GM18511 (cell line): Measurements from ENCODE around the gene WDR86.

Source experiments
- ATAC-seq: cut with Tn5 transposase; IDR thresholded peaks from one replicate; pipeline ENCODE4 v1.9.1; 2021; ENCODE audit warnings: mild to moderate bottlenecking, moderate library complexity; ENCODE audit not compliant: unreplicated experiment

WDR86 gene

GRCh38 chr7:151380199-151381097, 29.4 kb downstream of the WDR86 start:
- no peak for ATAC-seq

GRCh38 chr7:151379534-151380198, 30.2 kb downstream of the WDR86 start:
- ATAC-seq, result no peak

- ATAC-seq, result no peak
These were observed 30.7 kb downstream of the WDR86 start for GRCh38 chr7:151379193-151379520.

- ATAC-seq, result no peak
These were observed 31.2 kb downstream of the WDR86 start for GRCh38 chr7:151378496-151379192.

- ATAC-seq, result no peak
These were observed 31.8 kb downstream of the WDR86 start for GRCh38 chr7:151378011-151378410.

GRCh38 chr7:151377406-151377805, 32.4 kb downstream of the WDR86 start:
- ATAC-seq, result no peak

- ATAC-seq, result no peak
These were observed 33.5 kb downstream of the WDR86 start for GRCh38 chr7:151376218-151376902.

GRCh38 chr7:151375530-151376217, 34.2 kb downstream of the WDR86 start:
- no peak for ATAC-seq

GRCh38 chr7:151374726-151375125, 35.1 kb downstream of the WDR86 start:
- ATAC-seq, result no peak

- ATAC-seq, result no peak
These were observed 35.7 kb downstream of the WDR86 start for GRCh38 chr7:151374139-151374538.

- ATAC-seq, result no peak
These were observed 36.2 kb downstream of the WDR86 start for GRCh38 chr7:151373599-151373998.

- no peak for ATAC-seq
These were observed 37.1 kb downstream of the WDR86 start for GRCh38 chr7:151372612-151373265.

- ATAC-seq, result no peak
These were observed 38.6 kb downstream of the WDR86 start for GRCh38 chr7:151371266-151371665.

GRCh38 chr7:151368136-151368571, 41.7 kb downstream of the WDR86 start:
- ATAC-seq, result peak; percentile 98

- ATAC-seq, result no peak
These were observed 42.6 kb downstream of the WDR86 start for GRCh38 chr7:151367284-151367683.

GRCh38 chr7:151366880-151367222, 43.0 kb downstream of the WDR86 start:
- ATAC-seq, result no peak

- no peak for ATAC-seq
These were observed 43.5 kb downstream of the WDR86 start for GRCh38 chr7:151366166-151366879.

- ATAC-seq, result no peak
These were observed 46.7 kb downstream of the WDR86 start for GRCh38 chr7:151363182-151363581.

GRCh38 chr7:151361193-151361959, 48.5 kb downstream of the WDR86 start:
- ATAC-seq, result no peak
